ENCODE measurements around the gene NEFH. TPM values are rescaled to one million over a fixed set of nuclear protein-coding genes. Genes with fewer than 3 reads are reported as not detected.

NEFH gene
- total RNA-seq, 1 experiment from 2014 or later = not detected

- TF ChIP-seq EZH2phosphoT487 (IDR thresholded peaks at IDR 0.05; ENCODE audit: borderline replicate concordance) = no peak
- TF ChIP-seq SIN3A (IDR thresholded peaks at IDR 0.05; ENCODE audit: low read depth) = no peak
- no peak for TF ChIP-seq EZH2 (IDR thresholded peaks at IDR 0.05)
- TF ChIP-seq POLR2A (IDR thresholded peaks at IDR 0.05; ENCODE audit: borderline replicate concordance, extremely low read depth, insufficient read depth, insufficient read length) = no peak
- TF ChIP-seq RAD21 (IDR thresholded peaks at IDR 0.05; ENCODE audit: low read depth) = no peak
- TF ChIP-seq MAX (IDR thresholded peaks at IDR 0.05) = no peak
- no peak for TF ChIP-seq POLR2AphosphoS5 (IDR thresholded peaks at IDR 0.05; ENCODE audit: low read depth, low read length)
Measured at GRCh38 chr22:29484642-29485041, 4.6 kb downstream of the NEFH start (continued).

- intact Hi-C loops (cut with micrococcal nuclease) = no loop called here
- ChIA-PET RAD21 (ENCODE audit: low non-redundant PET in 1 of 2, low total read pairs in 2 of 2, uncharacterized antibody in 2 of 2, unreplicated experiment in 2 of 2) (no interaction called here), CTCF (no interaction called here)
Measured at GRCh38 chr22:29485448-29485847, 5.4 kb downstream of the NEFH start.

More at GRCh38 chr22:29485448-29485847, 5.4 kb downstream of the NEFH start:
- H3K27me3 ChIP-seq (ENCODE audit: insufficient read depth, low read length) = no peaks in the 10 kb centered on the region
- no peaks in the 10 kb centered on the region for H3K9me2 ChIP-seq (ENCODE audit: insufficient read depth)
- no peak overlapping the region for H3K4me3 ChIP-seq (replicated peaks in 1 of 2; ENCODE audit: low read depth in 1 of 2, low read length in 2 of 2)
- POLR2A ChIA-PET = no interaction called here
- DNase-seq (ENCODE audit: low read depth, low spot score) (no peak), ATAC-seq (no peak)
- no peaks in the 10 kb centered on the region for H3K36me3 ChIP-seq (ENCODE audit: control insufficient read depth in 1 of 2, insufficient read depth in 2 of 2, low read length in 2 of 2)
- H3K9me3 ChIP-seq (ENCODE audit: control insufficient read depth in 1 of 2, insufficient read depth in 1 of 2, low read depth in 1 of 2, low read length in 2 of 2) = no peaks in the 10 kb centered on the region
- no peak for TF ChIP-seq SRF (IDR thresholded peaks at IDR 0.05; ENCODE audit: low read depth)
- TF ChIP-seq EZH2phosphoT487 (IDR thresholded peaks at IDR 0.05; ENCODE audit: borderline replicate concordance) = no peak
- no peak for TF ChIP-seq CBX3 (IDR thresholded peaks at IDR 0.05; ENCODE audit: low read depth)
- no peak for TF ChIP-seq FOSL1 (IDR thresholded peaks at IDR 0.05; ENCODE audit: low read depth)
- no peak for TF ChIP-seq ATF3 (IDR thresholded peaks at IDR 0.05)
- TF ChIP-seq REST (IDR thresholded peaks at IDR 0.05; ENCODE audit: low read depth) = no peak
- no peak for TF ChIP-seq CTCF (IDR thresholded peaks at IDR 0.05 in 2 of 3, conservative IDR thresholded peaks at IDR 0.05 in 1 of 3; ENCODE audit: borderline replicate concordance in 1 of 3, insufficient read depth in 1 of 3, low read depth in 2 of 3, low read length in 2 of 3)
- no peak for TF ChIP-seq ZNF274 (IDR thresholded peaks at IDR 0.05; ENCODE audit: low read depth, low read length)
- TF ChIP-seq EGR1 (IDR thresholded peaks at IDR 0.05; ENCODE audit: low read depth) = no peak
- TF ChIP-seq SIN3A (IDR thresholded peaks at IDR 0.05; ENCODE audit: low read depth) = no peak
- TF ChIP-seq CEBPB (IDR thresholded peaks at IDR 0.05; ENCODE audit: low read depth) = no peak
- no peak for TF ChIP-seq TCF7L2 (IDR thresholded peaks at IDR 0.05; ENCODE audit: borderline replicate concordance, extremely low read depth, insufficient read depth, insufficient read length)
- TF ChIP-seq EZH2 (IDR thresholded peaks at IDR 0.05) = no peak
- no peak overlapping the region for H2AFZ ChIP-seq (ENCODE audit: low read depth, low read length, poor library complexity, severe bottlenecking)
- H3K27ac ChIP-seq (ENCODE audit: low read depth, low read length) = no peak overlapping the region
- H3K9ac ChIP-seq (ENCODE audit: low read length) = no peak overlapping the region
- H4K20me1 ChIP-seq (ENCODE audit: insufficient read depth) = no peaks in the 10 kb centered on the region
- no peaks in the 10 kb centered on the region for H3K79me2 ChIP-seq (ENCODE audit: insufficient read depth, low read length)
- H3K4me2 ChIP-seq (ENCODE audit: low read length) = no peak overlapping the region
- no TSS peak for BruUV-seq (replicated peaks)
- H3K4me1 ChIP-seq (ENCODE audit: control insufficient read depth in 1 of 2, insufficient read depth in 2 of 2, low read length in 2 of 2) = peaks cover 0 to 6% of the 10 kb centered on the region in 2 experiments; a peak in 2 of 4 replicates
